Thymus (tissue), 11 donors: ENCODE measurements around the gene MMP20. TPM values are rescaled to one million over a fixed set of nuclear protein-coding genes. Genes with fewer than 3 reads are reported as not detected.

ENCODE experiments used
- DNase-seq, 9 donors: peaks; one replicate each; pipeline ENCODE4 v3.0.0-alpha.2; 2013; ENCODE audit warnings: low spot score in 9 of 9, low read depth in 6 of 9, missing footprints in 1 of 9
- H3K27ac ChIP-seq, 2 donors: one replicate each; pipeline ENCODE4 v1.5.1; 2013; ENCODE audit warnings: control low read depth in 1 of 2, low read depth in 1 of 2, low read length in 1 of 2, mild to moderate bottlenecking in 1 of 2, moderate library complexity in 1 of 2
- H3K27me3 ChIP-seq, 2 donors: one replicate each; pipeline ENCODE4 v1.5.1; 2013; ENCODE audit warnings: low read length in 1 of 2; ENCODE audit not compliant: control insufficient read depth in 2 of 2, insufficient read depth in 1 of 2
- H3K36me3 ChIP-seq, 2 donors: one replicate each; pipeline ENCODE4 v1.5.1; 2013; ENCODE audit warnings: low read length in 1 of 2, mild to moderate bottlenecking in 1 of 2, moderate library complexity in 1 of 2; ENCODE audit not compliant: control insufficient read depth in 2 of 2, insufficient read depth in 2 of 2
- H3K4me1 ChIP-seq, 2 donors: one replicate each; pipeline ENCODE4 v1.5.1; 2013; ENCODE audit warnings: low read length in 2 of 2; ENCODE audit not compliant: control insufficient read depth in 2 of 2, insufficient read depth in 2 of 2
- H3K4me3 ChIP-seq, 2 donors: one replicate each; pipeline ENCODE4 v1.5.1; 2013; ENCODE audit warnings: low read length in 2 of 2, control low read depth in 1 of 2, mild to moderate bottlenecking in 1 of 2
- H3K9me3 ChIP-seq, 2 donors: one replicate each; pipeline ENCODE4 v1.5.1; 2013; ENCODE audit warnings: low read length in 1 of 2, mild to moderate bottlenecking in 1 of 2; ENCODE audit not compliant: control insufficient read depth in 2 of 2, insufficient read depth in 1 of 2
- WGBS: extraction: QIAGEN DNeasy Blood & Tissue Kit; methylation state at CpG from one replicate; pipeline ENCODE4 v1.1.7; 2013; 5-methylcytosine and 5-hydroxymethylcytosine counted together
- polyA plus RNA-seq: library from polyadenylated mRNA; stranded (reverse); fragments of 200-250 nt; gene quantifications from one replicate; pipeline ENCODE4 v1.2.3, GENCODE V29; 2013
- total RNA-seq: library from RNA; stranded (reverse); fragments of 120-200 nt; gene quantifications from one replicate; pipeline ENCODE4 v1.2.4, GENCODE V29; 2013
- donor health status: healthy.

Gene MMP20
- total and polyA plus RNA-seq, 2 donors = 0.14 to 0.23 TPM

DNA sequence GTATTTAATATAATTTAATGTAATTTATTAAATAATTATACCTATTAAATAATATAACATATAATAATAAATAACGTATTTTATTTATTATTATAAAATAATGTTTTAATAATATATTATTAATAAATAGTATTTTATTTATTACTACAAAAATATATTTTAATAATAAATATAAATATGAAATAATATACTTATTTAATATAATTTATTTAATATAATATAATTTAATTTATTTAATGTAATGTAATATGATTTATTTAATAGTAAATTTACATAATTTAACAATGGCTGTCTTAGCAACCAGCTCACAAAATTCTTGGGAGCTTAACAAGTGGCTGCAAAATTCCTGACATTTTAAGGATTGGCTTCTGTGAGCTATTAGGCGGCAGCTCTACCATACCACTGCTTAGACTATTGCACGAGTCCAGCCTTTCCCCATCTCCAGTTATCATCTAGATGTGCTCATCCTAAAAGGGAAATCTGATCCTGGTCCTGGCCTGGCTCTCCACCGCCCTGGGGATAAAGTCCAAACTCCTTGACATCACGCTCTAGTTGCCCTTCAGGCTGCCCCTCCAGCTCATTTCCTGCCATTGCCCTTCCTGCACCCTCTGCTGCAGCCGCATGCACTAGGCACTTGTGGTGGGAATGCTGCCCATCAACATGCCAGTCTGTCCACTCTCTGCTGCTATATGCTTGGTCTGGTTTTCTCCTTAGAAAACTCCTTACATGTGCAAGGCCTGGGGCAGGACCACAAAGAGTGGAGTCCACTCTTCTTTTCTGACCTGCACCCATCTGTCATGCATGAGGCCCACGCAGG lies 9.8 kb downstream of the MMP20 start:
- WGBS = 96% methylated on average over 7 of the region's 7 CpGs

DNA sequence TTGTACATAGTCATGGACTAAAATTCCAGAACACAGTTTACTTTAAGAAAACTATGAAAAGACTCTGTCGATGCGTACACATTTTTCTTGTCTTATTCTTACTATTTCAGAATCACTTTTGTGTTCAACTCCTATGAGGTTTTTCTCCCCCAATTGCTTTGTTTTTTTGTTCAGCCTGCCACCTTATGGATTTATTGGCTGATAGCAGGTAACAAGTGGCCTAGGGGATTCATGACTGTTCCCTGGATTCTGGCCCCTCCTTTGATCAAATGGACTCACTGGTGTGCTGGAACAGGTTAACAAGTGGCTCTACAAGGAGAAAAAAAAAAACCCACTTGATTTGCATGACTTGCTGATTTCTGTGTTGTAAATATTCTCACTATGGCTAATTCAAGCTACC lies 10.6 kb downstream of the MMP20 start:
- H3K4me3 ChIP-seq = no peak overlapping the region
- peak in 1 of 9 donors; percentile 15 for DNase-seq
- WGBS = 96% methylated on average over 2 of the region's 2 CpGs
- H3K36me3 ChIP-seq = no peaks in the 10 kb centered on the region
- H3K27me3 ChIP-seq = no peaks in the 10 kb centered on the region
- no peak overlapping the region for H3K27ac ChIP-seq
- no peaks in the 10 kb centered on the region for H3K9me3 ChIP-seq
- no peaks in the 10 kb centered on the region for H3K4me1 ChIP-seq

More for the DNA sequence above, 9.8 kb downstream of the MMP20 start:
- DNase-seq = no peak
- no peaks in the 10 kb centered on the region for H3K9me3 ChIP-seq
- no peak overlapping the region for H3K4me3 ChIP-seq
- H3K4me1 ChIP-seq = no peaks in the 10 kb centered on the region
- H3K27ac ChIP-seq = no peak overlapping the region
- no peaks in the 10 kb centered on the region for H3K27me3 ChIP-seq
- H3K36me3 ChIP-seq = no peaks in the 10 kb centered on the region

- Histone ChIP-seq H3K4me3 (no peak overlapping the region), H3K27ac (no peak overlapping the region), H3K36me3 (no peaks in the 10 kb centered on the region), H3K4me1 (no peaks in the 10 kb centered on the region), H3K9me3 (no peaks in the 10 kb centered on the region), H3K27me3 (no peaks in the 10 kb centered on the region)
- 97% methylated on average over 2 of the region's 2 CpGs for WGBS
- no peak for DNase-seq
Measured at GRCh38 chr11:102614031-102614430, 11.1 kb downstream of the MMP20 start.

DNA sequence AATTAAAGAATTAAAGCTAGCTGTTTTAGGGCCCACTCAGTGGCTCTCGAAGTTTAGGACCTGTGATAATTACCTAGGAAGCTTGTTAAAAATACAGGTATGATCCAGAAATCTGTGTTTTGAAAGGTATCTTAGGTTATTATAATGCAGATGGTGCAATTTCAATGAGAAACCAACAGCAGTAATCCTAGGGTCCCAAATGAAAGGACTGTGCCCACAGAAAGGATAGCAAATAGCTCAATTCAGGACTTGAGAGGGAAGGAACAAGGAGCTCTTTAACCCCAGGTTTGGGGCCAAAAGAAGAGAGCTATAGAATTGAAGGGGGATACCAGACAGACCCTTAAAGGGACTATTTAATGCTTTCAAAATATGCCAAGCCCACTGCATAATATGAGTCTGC lies 11.7 kb downstream of the MMP20 start:
- Histone ChIP-seq H3K27me3 (no peaks in the 10 kb centered on the region), H3K36me3 (no peaks in the 10 kb centered on the region), H3K27ac (no peak overlapping the region), H3K9me3 (no peaks in the 10 kb centered on the region), H3K4me3 (no peak overlapping the region), H3K4me1 (no peaks in the 10 kb centered on the region)
- 84% methylated on average over 1 of the region's 1 CpG for WGBS
- DNase-seq = no peak

DNA sequence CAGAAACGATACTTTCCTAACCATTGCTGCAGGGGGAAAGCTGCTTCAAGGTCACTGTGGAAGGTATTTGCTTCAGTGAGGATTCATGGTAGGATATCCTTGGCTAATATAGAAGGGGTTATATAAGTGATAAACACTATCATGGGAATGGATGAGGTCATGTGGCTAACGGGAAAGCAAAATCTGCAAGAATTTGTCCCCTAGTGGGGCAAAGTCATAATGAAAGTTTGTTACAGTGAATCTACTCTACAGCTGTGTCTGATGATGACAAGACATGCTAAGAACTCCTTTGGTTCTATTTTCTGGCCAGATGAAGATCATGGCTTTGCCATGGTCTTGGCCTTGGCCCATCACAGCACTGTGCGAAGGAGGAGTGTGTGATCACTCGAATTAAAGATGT lies 13.8 kb downstream of the MMP20 start:
- Histone ChIP-seq H3K9me3 (no peaks in the 10 kb centered on the region), H3K27me3 (no peaks in the 10 kb centered on the region), H3K4me3 (no peak overlapping the region), H3K4me1 (no peaks in the 10 kb centered on the region), H3K36me3 (no peaks in the 10 kb centered on the region), H3K27ac (no peak overlapping the region)
- 94% methylated on average over 4 of the region's 4 CpGs for WGBS
- no peak for DNase-seq

- H3K4me1 ChIP-seq = no peaks in the 10 kb centered on the region
- DNase-seq = no peak
- H3K27ac ChIP-seq = no peak overlapping the region
- H3K4me3 ChIP-seq = no peak overlapping the region
- 77% methylated on average over 7 of the region's 7 CpGs for WGBS
- H3K9me3 ChIP-seq = no peaks in the 10 kb centered on the region
- no peaks in the 10 kb centered on the region for H3K36me3 ChIP-seq
- H3K27me3 ChIP-seq = no peaks in the 10 kb centered on the region
Measured at GRCh38 chr11:102610200-102610599, 14.9 kb downstream of the MMP20 start.

DNA sequence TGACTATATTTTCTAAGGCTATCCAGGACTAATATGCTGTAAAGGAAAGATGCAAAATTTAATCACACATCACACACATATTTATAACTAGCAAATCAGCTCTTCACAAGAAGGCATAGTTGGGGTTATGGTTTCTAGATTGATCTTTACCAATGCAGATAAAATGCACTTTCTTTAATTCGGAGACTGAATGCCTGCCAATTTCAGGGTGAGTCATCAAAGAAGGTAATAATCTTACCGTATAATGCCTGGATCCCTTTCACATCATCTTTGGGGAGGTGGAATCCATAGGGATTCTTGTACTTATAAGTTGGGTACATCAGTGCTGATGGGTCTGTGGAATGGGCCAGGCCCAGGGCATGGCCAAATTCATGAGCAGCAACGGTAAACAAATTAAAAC lies 16.4 kb downstream of the MMP20 start:
- Histone ChIP-seq H3K9me3 (no peaks in the 10 kb centered on the region), H3K36me3 (no peaks in the 10 kb centered on the region), H3K4me3 (no peak overlapping the region), H3K27ac (no peak overlapping the region), H3K4me1 (no peaks in the 10 kb centered on the region), H3K27me3 (no peaks in the 10 kb centered on the region)
- no peak for DNase-seq
- 95% methylated on average over 3 of the region's 3 CpGs for WGBS

- Histone ChIP-seq H3K27ac (no peak overlapping the region), H3K4me1 (no peaks in the 10 kb centered on the region), H3K9me3 (no peaks in the 10 kb centered on the region), H3K36me3 (no peaks in the 10 kb centered on the region), H3K27me3 (no peaks in the 10 kb centered on the region), H3K4me3 (no peak overlapping the region)
- no peak for DNase-seq
- 97% methylated on average over 3 of the region's 3 CpGs for WGBS
Measured at GRCh38 chr11:102604875-102605274, 20.3 kb downstream of the MMP20 start.

DNA sequence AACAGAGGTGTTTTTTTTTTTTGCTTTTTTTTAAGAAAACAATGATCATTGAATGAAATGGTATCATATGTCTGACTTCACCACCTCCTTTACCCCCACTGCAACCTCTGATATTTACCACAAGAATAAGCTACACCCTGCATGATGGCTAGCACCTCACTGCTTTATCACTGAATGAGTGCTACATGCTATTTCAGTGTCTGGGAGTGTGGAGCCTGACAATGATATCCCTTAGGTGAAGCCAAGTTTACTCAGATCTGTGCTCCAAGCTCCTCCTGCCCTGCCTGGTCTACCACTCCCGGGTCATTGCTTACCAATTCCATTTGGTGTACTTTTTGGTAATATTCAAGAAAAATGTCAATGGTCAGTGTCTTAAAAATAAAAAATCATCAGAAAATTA lies 21.1 kb downstream of the MMP20 start:
- H3K27me3 ChIP-seq = no peaks in the 10 kb centered on the region
- DNase-seq = no peak
- WGBS = 96% methylated on average over 1 of the region's 1 CpG

More for the DNA sequence above, 21.1 kb downstream of the MMP20 start:
- no peaks in the 10 kb centered on the region for H3K9me3 ChIP-seq
- H3K36me3 ChIP-seq = no peaks in the 10 kb centered on the region
- H3K27ac ChIP-seq = no peak overlapping the region
- no peak overlapping the region for H3K4me3 ChIP-seq
- no peaks in the 10 kb centered on the region for H3K4me1 ChIP-seq
